ENCODE data around the gene EFCAB7.

The EFCAB7 gene

GRCh38 chr1:63611231-63611630, 87.9 kb downstream of the EFCAB7 start:
- peak; percentile 28 for DNase-seq

GRCh38 chr1:63612564-63612963, 89.2 kb downstream of the EFCAB7 start:
- DNase-seq: peak; percentile 25

GRCh38 chr1:63612971-63613370, 89.6 kb downstream of the EFCAB7 start:
- no peak for DNase-seq

DNA sequence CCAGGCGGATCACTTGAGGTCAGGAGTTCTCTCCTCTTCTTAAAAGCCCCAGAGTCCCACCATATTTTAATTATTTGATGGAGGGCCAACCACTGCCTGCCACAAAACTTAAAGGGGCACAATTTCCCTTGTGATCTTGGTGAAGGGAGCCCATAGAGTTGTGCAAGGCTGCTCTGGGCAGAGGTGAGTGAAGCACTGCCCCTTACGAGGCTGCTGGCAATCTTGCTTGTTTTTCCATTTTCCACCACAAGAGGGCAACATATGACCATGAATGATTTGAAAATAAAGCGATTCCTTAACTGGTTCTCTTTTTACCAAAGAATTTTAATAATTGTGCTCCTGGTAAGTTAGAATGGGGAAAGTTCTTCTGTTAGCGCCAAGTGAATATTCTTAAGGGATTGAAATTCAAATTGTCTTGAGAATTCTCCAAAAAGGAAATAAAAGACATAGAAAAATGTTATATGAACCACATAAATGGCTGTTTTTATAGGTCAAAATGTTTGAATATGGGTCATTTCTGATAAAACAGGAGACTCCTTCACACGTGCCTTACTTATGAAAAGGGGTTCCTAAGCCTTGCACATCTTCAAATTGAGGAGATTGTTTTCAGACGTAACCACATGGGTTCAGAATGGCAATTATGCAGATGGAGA, 92.6 kb downstream of the EFCAB7 start:
- DNase-seq: peak; percentile 85

GRCh38 chr1:63617450-63617849, 94.1 kb downstream of the EFCAB7 start:
- no peak for DNase-seq

GRCh38 chr1:63618011-63618410, 94.7 kb downstream of the EFCAB7 start:
- DNase-seq: no peak

GRCh38 chr1:63619558-63619957, 96.2 kb downstream of the EFCAB7 start:
- no peak for DNase-seq

- DNase-seq: no peak
These were observed 97.3 kb downstream of the EFCAB7 start for GRCh38 chr1:63620671-63621070.

- DNase-seq: no peak
These were observed 97.8 kb downstream of the EFCAB7 start for GRCh38 chr1:63621075-63621474.

DNA sequence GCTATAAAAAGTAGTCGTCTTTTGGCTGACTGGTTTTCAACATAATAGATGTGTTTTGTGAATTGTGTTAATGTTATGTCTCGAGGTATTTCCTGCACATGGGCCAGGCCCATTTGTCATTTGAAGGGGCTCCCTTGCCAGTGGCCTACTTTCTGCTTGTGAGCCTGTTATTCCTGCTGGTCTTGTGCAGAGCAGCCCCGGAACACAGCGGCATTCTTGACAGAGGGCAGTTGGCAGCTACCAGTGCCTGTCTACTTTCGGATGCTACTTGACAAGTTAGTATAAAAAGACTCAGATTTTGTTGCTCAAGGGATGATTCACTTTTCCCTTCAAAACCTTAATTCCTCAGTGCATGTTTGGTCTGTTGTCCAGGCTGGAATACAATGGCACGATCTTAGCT, 98.4 kb downstream of the EFCAB7 start:
- DNase-seq: no peak

Data from suppressor macrophage treated with lipopolysaccharide for 4 hours (primary cell).